Measurements from ENCODE around the gene UGP2.

The UGP2 gene

GRCh38 chr2:63881205-63881604 is 39.5 kb downstream of the UGP2 start:
- ATAC-seq (replicated peaks) (no peak), DNase-seq (no peak)
- H3K27ac Mint-ChIP-seq: peak overlapping the region; percentile 81
- peaks cover 2 to 3% of the 10 kb centered on the region in 2 donors for H3K4me1 Mint-ChIP-seq
- H3K9me3 Mint-ChIP-seq: no peaks in the 10 kb centered on the region
- no peaks in the 10 kb centered on the region for H3K27me3 Mint-ChIP-seq
- H3K4me3 Mint-ChIP-seq: no peak overlapping the region
- peaks cover 14 to 38% of the 10 kb centered on the region in 2 donors for H3K36me3 Mint-ChIP-seq

GRCh38 chr2:63882395-63883105 is 40.9 kb downstream of the UGP2 start:
- no peaks in the 10 kb centered on the region for H3K9me3 Mint-ChIP-seq

GRCh38 chr2:63886445-63886844 is 44.7 kb downstream of the UGP2 start:
- DNase-seq: no peak
- Mint-ChIP-seq H3K36me3 (peaks cover 21 to 34% of the 10 kb centered on the region in 2 donors), H3K27me3 (no peaks in the 10 kb centered on the region), H3K27ac (no peak overlapping the region), H3K4me1 (peaks cover 0 to 1% of the 10 kb centered on the region in 2 donors), H3K4me3 (no peak overlapping the region), H3K9me3 (no peaks in the 10 kb centered on the region)
- ATAC-seq (replicated peaks): no peak

More at GRCh38 chr2:63882395-63883105, 40.9 kb downstream of the UGP2 start:
- Mint-ChIP-seq H3K4me1 (peaks cover 0 to 3% of the 10 kb centered on the region in 2 donors), H3K36me3 (peaks cover 13 to 30% of the 10 kb centered on the region in 2 donors), H3K4me3 (no peak overlapping the region), H3K27ac (peak overlapping the region; percentile 42), H3K27me3 (no peaks in the 10 kb centered on the region)
- no peak for ATAC-seq (replicated peaks)
- DNase-seq: no peak

- Mint-ChIP-seq H3K36me3 (peaks cover 21 to 32% of the 10 kb centered on the region in 2 donors), H3K27me3 (no peaks in the 10 kb centered on the region), H3K4me1 (peaks cover 0 to 1% of the 10 kb centered on the region in 2 donors), H3K4me3 (no peak overlapping the region), H3K27ac (peak overlapping the region; percentile 20), H3K9me3 (no peaks in the 10 kb centered on the region)
- DNase-seq (no peak), ATAC-seq (replicated peaks) (no peak)
Observed at GRCh38 chr2:63888053-63888452, 46.4 kb downstream of the UGP2 start.

DNA sequence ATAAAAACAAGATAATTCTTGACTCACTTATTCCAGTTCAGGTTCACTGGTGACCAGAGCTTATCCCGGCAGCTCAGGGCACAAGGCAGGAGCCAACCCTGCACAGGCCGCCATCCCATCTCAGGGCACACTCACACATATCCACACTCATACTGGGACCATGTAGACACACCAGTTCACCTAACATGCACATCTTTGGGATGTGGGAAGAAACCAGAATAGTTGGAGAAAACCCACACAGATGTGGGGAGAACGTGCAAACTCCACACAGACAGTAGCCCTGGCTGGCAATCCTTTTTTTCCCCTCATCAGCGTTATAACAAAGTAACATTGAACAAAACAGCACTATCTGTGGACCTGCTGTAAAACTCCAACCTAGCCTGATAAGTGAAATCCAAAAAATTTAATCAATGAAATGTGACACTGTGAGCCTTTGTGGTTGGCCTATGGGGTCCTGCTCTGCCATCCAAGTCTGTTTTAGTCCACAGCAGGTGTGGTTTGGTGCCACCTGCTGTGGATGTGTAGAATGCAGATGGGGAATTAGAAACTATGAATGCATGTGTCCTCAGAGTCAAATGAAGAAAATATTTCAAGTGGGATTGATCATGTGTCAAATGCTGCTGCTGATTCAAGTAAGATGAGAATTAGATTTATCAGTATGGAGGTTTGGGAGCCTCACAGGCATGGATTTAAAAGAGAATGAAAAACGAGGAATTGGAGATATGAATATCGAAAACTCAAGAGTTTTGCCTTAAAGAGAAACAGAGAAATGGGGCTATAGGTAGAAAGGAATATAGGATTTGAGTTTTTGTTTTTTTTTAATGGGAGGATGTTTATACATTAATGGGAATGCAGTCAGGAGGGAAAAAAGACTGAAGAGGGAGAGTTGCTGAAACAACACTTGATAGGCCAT is 47.0 kb downstream of the UGP2 start:
- Mint-ChIP-seq H3K27ac (no peak overlapping the region), H3K9me3 (no peaks in the 10 kb centered on the region), H3K27me3 (no peaks in the 10 kb centered on the region), H3K4me3 (no peak overlapping the region), H3K36me3 (peaks cover 26 to 33% of the 10 kb centered on the region in 2 donors), H3K4me1 (peaks cover 0 to 1% of the 10 kb centered on the region in 2 donors)
- ATAC-seq (replicated peaks) (peak; percentile 73 to 78), DNase-seq (peak; percentile 3)

- Mint-ChIP-seq H3K4me1 (peaks cover 0 to 1% of the 10 kb centered on the region in 2 donors), H3K4me3 (no peak overlapping the region), H3K9me3 (no peaks in the 10 kb centered on the region), H3K36me3 (peaks cover 22 to 31% of the 10 kb centered on the region in 2 donors), H3K27ac (no peak overlapping the region), H3K27me3 (no peaks in the 10 kb centered on the region)
- no peak for ATAC-seq (replicated peaks)
- DNase-seq: no peak
Observed at GRCh38 chr2:63890678-63891077, 49.0 kb downstream of the UGP2 start.

DNA sequence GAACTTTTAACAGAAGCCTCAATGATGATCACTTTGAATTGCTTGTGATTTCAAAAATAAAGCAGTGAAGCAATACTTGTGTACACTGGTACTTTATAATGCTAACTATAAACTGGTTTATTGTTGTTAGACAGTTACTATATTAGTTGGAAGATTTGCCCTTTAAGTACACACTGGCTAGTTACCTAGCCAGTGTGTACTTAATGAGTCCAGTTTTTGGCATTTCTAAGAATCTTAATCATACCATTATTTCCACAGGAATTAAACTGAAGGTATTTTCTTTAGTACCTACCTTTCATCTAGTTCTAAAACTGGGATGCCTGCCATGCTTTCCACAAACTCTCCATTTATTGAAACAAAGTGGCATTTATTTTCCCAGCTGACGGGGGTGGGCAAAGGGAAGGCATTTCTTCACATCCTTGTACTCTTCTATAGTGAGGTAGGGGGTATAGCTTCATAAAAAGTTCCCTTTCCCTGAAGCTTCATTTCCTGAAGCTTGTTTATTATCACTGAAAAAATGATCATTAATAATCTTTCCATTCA is 49.9 kb downstream of the UGP2 start:
- DNase-seq (no peak), ATAC-seq (replicated peaks) (no peak)
- peak overlapping the region; percentile 14 for H3K27ac Mint-ChIP-seq
- H3K36me3 Mint-ChIP-seq: peaks cover 21 to 29% of the 10 kb centered on the region in 2 donors
- no peaks in the 10 kb centered on the region for H3K27me3 Mint-ChIP-seq
- H3K4me1 Mint-ChIP-seq: peaks cover 0 to 1% of the 10 kb centered on the region in 2 donors
- H3K9me3 Mint-ChIP-seq: no peaks in the 10 kb centered on the region
- H3K4me3 Mint-ChIP-seq: no peak overlapping the region

DNA sequence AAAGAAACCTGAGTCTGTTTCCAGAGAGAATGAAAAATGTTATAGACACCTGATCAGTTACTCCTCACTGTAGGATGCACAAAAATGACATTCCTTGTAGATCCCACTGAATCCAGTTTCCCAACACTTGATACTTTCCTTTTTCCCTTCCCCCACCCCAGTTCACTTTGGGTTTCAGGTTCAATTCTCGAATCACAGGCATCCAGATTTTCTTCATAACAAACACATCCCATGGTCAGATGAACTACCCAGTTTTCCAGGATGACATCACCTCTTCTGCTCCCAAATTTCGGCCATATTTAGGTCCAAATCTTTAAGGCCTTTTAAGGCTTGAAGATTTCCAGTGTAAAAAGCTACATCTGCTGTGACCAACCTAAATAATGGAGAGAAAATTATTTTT is 51.5 kb downstream of the UGP2 start:
- H3K36me3 Mint-ChIP-seq: peaks cover 20 to 28% of the 10 kb centered on the region in 2 donors

GRCh38 chr2:63894167-63894566 is 52.5 kb downstream of the UGP2 start:
- H3K4me3 Mint-ChIP-seq: no peak overlapping the region
- no peaks in the 10 kb centered on the region for H3K4me1 Mint-ChIP-seq
- no peak for ATAC-seq (replicated peaks)
- no peaks in the 10 kb centered on the region for H3K9me3 Mint-ChIP-seq
- no peak overlapping the region for H3K27ac Mint-ChIP-seq
- no peak for DNase-seq
- H3K27me3 Mint-ChIP-seq: no peaks in the 10 kb centered on the region
- peaks cover 22 to 27% of the 10 kb centered on the region in 2 donors for H3K36me3 Mint-ChIP-seq

More for the DNA sequence above, 51.5 kb downstream of the UGP2 start:
- Mint-ChIP-seq H3K9me3 (no peaks in the 10 kb centered on the region), H3K4me1 (peaks cover 0 to 1% of the 10 kb centered on the region in 2 donors), H3K4me3 (no peak overlapping the region), H3K27ac (no peak overlapping the region), H3K27me3 (no peaks in the 10 kb centered on the region)
- no peak for DNase-seq
- ATAC-seq (replicated peaks): no peak

DNA sequence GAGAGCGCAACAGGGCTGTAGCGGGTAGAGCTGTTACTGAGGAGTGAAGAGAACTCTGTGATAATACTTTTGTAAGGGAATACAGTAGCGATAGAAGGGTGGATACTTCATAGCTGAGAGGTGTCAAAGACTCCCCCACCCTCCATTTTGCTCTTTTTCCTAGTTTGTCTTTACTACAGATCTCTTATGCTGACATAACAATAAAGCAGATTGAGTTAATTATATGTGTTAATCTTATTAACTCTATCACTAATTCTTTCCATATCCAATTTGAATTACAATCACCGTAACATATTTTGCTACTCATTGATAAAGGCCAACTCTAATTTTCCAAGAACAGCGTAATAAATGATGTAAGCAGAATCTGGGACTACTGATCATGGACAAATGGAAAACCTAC is 57.1 kb downstream of the UGP2 start:
- Mint-ChIP-seq H3K36me3 (peaks cover 38 to 55% of the 10 kb centered on the region in 2 donors), H3K4me1 (no peaks in the 10 kb centered on the region), H3K27ac (no peak overlapping the region), H3K9me3 (peaks cover 0 to 6% of the 10 kb centered on the region in 2 donors), H3K27me3 (no peaks in the 10 kb centered on the region), H3K4me3 (no peak overlapping the region)
- no peak for ATAC-seq (replicated peaks)
- DNase-seq: no peak

DNA sequence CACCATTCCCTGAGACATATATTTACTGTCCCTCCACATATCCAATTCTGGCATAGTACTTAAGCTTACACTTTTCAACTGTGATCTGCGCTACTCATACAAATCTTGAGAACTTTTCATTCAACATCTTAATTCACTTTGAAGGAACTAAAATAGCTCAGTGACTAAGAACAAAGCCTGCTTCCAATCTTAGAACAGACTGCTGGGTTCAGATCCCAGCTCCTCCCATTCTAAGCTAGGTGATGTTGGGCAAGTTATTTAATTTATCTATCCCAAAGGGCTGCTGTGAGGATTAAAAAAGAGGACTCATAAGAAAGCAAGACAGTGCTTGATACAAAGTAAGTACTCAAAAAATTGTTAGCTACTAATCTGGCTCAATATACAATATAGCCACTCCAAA is 57.9 kb downstream of the UGP2 start:
- Mint-ChIP-seq H3K36me3 (peaks cover 38 to 56% of the 10 kb centered on the region in 2 donors), H3K27me3 (no peaks in the 10 kb centered on the region), H3K27ac (no peak overlapping the region), H3K4me1 (no peaks in the 10 kb centered on the region), H3K9me3 (peaks cover 0 to 9% of the 10 kb centered on the region in 2 donors), H3K4me3 (no peak overlapping the region)
- DNase-seq: no peak
- no peak for ATAC-seq (replicated peaks)

DNA sequence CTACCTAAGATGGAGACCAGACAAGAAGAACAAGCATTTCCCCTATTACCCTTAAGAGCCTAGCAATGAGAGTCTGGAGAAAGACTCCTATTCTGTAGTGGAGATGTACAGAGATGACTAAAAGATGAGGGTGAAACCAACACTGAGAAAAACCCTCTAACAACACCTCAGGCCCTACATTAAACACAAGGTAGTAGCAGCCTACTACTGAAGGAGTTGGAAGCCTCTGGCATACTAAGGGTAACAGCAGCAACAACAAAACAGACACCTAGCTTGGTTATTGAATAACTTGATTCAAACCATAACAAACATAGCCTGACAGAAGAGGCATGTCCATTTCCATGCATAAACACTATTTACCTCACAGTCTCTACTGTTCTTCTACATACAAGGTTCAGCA is 60.5 kb downstream of the UGP2 start:
- DNase-seq (no peak), ATAC-seq (replicated peaks) (no peak)
- H3K9me3 Mint-ChIP-seq: peaks cover 0 to 11% of the 10 kb centered on the region in 2 donors
- H3K27me3 Mint-ChIP-seq: no peaks in the 10 kb centered on the region
- no peaks in the 10 kb centered on the region for H3K4me1 Mint-ChIP-seq
- no peak overlapping the region for H3K4me3 Mint-ChIP-seq
- H3K27ac Mint-ChIP-seq: peak overlapping the region; percentile 37
- H3K36me3 Mint-ChIP-seq: peaks cover 50 to 76% of the 10 kb centered on the region in 2 donors

- ATAC-seq (replicated peaks): no peak
- H3K9me3 Mint-ChIP-seq: peaks cover 0 to 11% of the 10 kb centered on the region in 2 donors
- no peak overlapping the region for H3K27ac Mint-ChIP-seq
- H3K27me3 Mint-ChIP-seq: no peaks in the 10 kb centered on the region
- no peak for DNase-seq
- H3K36me3 Mint-ChIP-seq: peaks cover 56 to 83% of the 10 kb centered on the region in 2 donors
- H3K4me3 Mint-ChIP-seq: no peak overlapping the region
- H3K4me1 Mint-ChIP-seq: no peaks in the 10 kb centered on the region
Observed at GRCh38 chr2:63903003-63903402, 61.3 kb downstream of the UGP2 start.

DNA sequence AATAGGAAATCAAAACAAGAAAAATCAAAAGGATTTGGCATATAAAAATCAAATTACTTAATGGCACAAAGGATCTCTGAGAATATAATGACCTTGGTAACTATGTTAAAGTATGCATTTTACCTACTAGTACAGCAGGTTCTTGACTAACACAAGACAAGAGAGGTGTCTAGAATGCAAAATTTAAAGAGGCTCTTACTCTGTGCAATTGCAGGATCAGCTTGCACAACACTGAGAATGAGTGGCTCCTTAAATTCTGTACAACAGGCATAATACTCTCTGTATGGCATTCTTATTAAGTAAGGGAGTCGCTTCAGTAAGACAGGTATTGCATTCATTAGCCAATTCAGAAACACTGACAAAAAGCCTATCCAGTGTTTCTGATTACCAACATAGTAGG is 72.6 kb downstream of the UGP2 start:
- H3K27ac Mint-ChIP-seq: no peak overlapping the region
- H3K9me3 Mint-ChIP-seq: no peaks in the 10 kb centered on the region
- ATAC-seq (replicated peaks) (no peak), DNase-seq (no peak)
- no peaks in the 10 kb centered on the region for H3K4me1 Mint-ChIP-seq
- no peak overlapping the region for H3K4me3 Mint-ChIP-seq
- no peaks in the 10 kb centered on the region for H3K27me3 Mint-ChIP-seq
- H3K36me3 Mint-ChIP-seq: peaks cover 14 to 31% of the 10 kb centered on the region in 2 donors

Data from stimulated activated naive B cell treated with anti-CD40 and anti-IgM and Interleukin-4, amounts not matched to agents 10 μg/mL and 1 μg/mL and 100 μg/mL, for 72 hours (primary cell).